ENCODE results near the gene CASP1. TPM values are rescaled to one million over a fixed set of nuclear protein-coding genes. Genes with fewer than 3 reads are reported as not detected.

The CASP1 gene
- total RNA-seq, 4 donors from 2014 or later, result 5.8 to 33.8 (median 16.9) TPM

DNA sequence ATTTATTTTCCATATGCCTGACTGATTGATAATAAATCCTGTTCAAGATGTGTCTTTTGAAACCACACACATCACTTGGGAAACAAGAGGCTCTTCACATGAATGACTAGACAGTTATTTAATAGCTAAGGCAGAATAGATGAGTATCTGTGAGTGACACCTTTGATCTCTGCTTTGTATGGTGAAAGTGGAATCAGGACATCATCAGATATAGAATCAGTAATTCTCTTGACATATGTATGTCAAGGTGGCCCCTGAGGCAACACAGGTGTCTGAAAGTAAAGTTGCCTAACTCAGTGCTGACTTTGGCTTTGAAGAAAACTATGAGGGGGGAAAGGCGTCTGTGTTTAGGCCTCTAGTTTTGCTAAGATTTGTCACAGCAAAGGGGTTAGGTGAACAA is 55.1 kb downstream of the CASP1 start:
- TF ChIP-seq POLR2A (IDR thresholded peaks at IDR 0.05) (no peak), CTCF (IDR thresholded peaks at IDR 0.05) (no peak)
- Histone ChIP-seq H3K27ac (no peak overlapping the region), H3K4me1 (no peaks in the 10 kb centered on the region), H3K27me3 (no peaks in the 10 kb centered on the region), H3K4me3 (no peak overlapping the region), H3K9me3 (no peaks in the 10 kb centered on the region), H3K36me3 (no peaks in the 10 kb centered on the region)
- no peak for DNase-seq
- intact Hi-C loops (cut with DNase I; ENCODE audit: low total_unique reads), result no loop called here

Other genes starting within 250 kb of the CASP1 start
- 10 to 100 TPM in 1 of 4 donors, 1 to 10 TPM in 3; 1.2 to 20.7 (median 4.9) TPM for gene CASP12, start 136.7 kb downstream of the CASP1 start, total RNA-seq
- gene CASP4, start 66.6 kb downstream of the CASP1 start, total RNA-seq, result 10 to 100 TPM; 39.4 to 67.1 (median 59.8) TPM
- not detected for gene CASP5, start 12.0 kb downstream of the CASP1 start, total RNA-seq
- 10 to 100 TPM in 1 of 4 donors, 1 to 10 TPM in 1, not detected in 2; 3.7 to 17.0 TPM for gene CARD16, start 10.2 kb upstream of the CASP1 start, total RNA-seq
- gene CARD18, start 104.6 kb upstream of the CASP1 start, total RNA-seq, result not detected